ENCODE measurements around the gene LCE2C.
"Not testable (repeated sequence)": the region's sequence is repeated elsewhere in the genome, so short reads cannot be mapped to it uniquely, and the experiment has no call there.

The LCE2C gene, protein sequence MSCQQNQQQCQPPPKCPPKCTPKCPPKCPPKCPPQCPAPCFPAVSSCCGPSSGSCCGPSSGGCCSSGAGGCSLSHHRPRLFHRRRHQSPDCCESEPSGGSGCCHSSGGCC

GRCh38 chr1:152674983-152675382, at the start of gene LCE2C:
TSS of gene LCE2C (plus strand) at chr1:152675279. CDS start at chr1:152676016, 737 bp downstream.
- not testable (repeated sequence) for DNase-seq

DNA sequence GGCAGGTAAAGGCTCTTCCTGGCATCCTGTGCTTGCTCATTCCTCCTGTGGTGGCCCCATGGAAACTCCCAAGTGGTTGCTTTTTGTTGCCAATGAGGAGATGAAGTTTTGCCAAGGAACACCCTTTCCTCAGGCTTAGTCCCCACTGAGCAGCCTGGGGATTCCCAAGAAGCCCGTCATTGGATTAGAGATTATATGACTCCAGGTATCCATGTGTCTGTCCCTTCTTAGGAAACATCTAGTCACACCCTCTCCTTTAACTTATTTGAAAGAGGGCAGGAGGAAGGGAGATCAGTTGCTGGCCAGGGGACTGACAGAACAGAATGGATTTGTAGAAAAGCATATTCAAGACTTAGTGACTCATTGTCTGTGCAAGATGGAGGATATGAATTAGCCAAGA, 48.3 kb upstream of the LCE2C start:
- DNase-seq: no peak

DNA sequence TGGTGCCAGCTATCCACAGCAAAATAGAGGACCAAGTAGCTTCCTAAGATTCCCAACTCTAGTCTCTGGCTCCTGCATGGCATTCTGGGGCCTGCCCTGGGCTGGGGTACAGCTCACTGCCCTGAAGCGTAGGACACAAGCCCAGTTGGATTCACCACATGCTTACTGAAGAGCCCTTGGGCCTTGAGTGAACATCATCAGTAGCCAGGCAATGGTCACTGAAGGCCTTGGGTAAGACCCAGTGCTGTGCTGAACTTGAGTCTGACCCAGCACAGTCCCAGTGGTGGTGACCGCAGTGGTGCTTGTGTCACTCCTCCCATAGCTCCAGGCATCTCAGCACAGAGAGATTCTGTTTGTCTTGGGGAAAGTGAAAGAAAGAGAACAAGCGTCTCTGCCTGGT, 44.5 kb upstream of the LCE2C start:
- DNase-seq: no peak

DNA sequence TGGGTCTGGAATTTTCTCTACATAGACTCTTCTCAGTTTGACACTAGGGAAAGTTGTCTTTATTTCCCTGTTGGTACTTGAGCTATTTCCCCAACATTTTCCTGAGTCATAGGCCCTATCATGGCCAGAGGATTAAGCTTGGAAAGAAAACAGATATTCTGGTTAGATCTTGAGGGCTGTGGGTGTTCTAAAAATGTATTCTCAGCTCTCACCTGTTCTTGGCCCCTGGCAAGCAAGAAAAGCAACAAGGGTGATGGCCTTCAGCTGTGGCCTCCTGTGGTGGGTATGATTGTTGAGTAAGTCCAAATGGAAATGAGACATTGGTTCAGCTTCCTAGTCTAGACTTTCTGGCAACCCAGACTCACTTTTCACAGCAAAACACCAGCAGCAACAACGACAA, 34.7 kb upstream of the LCE2C start:
- no peak for DNase-seq

GRCh38 chr1:152643945-152644344, 31.1 kb upstream of the LCE2C start:
- DNase-seq: no peak

GRCh38 chr1:152645146-152645545, 29.9 kb upstream of the LCE2C start:
- DNase-seq: no peak

DNA sequence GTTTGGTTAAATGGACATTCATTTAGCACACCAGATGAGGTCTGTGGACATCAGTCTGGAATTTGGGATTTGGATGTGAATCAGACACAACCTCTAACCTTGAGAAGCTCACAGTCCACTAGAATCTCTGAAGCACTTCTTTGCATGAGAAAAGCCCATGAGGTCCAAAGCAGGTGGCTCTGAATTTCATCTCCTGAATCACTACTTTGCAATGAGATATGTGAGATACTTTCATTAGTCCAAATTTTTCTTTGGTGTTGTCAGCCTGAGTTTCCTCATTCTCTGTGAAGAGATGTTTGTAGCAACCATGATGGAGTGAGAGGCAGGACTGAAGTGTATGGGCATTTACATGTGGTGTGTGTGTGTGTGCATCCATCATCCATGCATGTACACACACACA, 28.4 kb upstream of the LCE2C start:
- no peak for DNase-seq

GRCh38 chr1:152654110-152654509, 21.0 kb upstream of the LCE2C start:
- DNase-seq: no peak

GRCh38 chr1:152656459-152656858, 18.6 kb upstream of the LCE2C start:
- no peak for DNase-seq

GRCh38 chr1:152657677-152658076, 17.4 kb upstream of the LCE2C start:
- DNase-seq: no peak

GRCh38 chr1:152658649-152659048, 16.4 kb upstream of the LCE2C start:
- DNase-seq: no peak

- DNase-seq: no peak
These were observed 12.0 kb upstream of the LCE2C start, which contains the start of gene LCE2D for GRCh38 chr1:152663098-152663497. TSS of gene LCE2D (plus strand) at chr1:152663380. CDS start at chr1:152664106, 726 bp downstream.

DNA sequence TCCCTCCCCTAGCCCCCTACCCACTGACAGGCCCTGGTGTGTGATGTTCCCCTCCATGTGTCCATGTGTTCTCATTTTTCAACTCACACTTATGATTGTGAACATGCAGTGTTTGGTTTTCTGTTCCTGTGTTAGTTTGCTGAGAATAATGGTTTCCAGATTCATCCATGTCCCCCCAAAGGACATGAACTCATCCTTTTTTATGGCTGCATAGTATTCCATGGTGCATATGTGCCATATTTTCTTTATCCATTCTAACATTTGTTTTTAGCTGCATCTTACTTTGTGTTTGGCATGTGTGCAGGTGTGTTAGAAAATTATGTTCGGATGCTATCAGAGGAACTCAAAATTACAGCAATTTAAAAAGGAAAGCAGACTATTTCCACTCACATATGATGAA, 8.9 kb upstream of the LCE2C start:
- not testable (repeated sequence) for DNase-seq

GRCh38 chr1:152667648-152668047, 7.4 kb upstream of the LCE2C start:
- DNase-seq: no peak

DNA sequence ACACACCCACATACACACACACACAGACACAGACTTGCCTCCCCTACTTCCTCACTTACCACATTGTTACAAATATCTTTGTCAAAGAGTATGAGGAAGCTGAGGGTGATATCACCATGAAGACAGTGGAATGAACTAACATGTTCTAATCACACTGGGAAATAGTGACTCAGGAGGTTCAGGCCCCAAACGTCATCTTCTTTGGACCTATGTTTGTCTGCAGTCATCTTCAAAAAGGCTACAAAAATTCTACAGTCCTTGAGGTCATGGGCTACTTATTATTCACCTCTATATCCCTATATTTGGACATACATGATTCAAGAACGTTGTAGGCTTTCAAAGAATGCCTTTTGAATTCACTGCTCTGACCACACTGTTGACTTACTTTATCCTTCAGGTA, 2.1 kb upstream of the LCE2C start:
- DNase-seq: no peak

- no peak for DNase-seq
These were observed 4.4 kb downstream of the LCE2C start for GRCh38 chr1:152679459-152679858.

DNA sequence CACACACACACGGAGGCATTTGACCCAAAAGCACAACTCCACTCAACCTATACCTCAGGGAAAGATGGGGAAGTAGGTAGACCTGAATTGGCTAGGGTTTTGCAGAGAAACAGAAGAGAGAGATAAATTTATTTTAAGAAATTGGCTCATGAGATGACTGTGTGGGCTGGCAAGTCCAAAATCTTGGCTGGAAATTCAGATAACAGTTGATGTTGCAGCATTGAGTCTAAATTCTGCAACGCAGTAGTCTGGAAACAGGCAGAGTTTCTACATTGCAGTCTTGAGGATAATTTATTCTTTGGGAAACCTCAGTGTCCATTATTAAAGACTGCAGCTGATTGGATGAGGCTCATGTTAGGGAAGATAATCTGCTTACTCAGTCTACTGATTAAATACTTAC, 6.5 kb downstream of the LCE2C start:
- DNase-seq: no peak

DNA sequence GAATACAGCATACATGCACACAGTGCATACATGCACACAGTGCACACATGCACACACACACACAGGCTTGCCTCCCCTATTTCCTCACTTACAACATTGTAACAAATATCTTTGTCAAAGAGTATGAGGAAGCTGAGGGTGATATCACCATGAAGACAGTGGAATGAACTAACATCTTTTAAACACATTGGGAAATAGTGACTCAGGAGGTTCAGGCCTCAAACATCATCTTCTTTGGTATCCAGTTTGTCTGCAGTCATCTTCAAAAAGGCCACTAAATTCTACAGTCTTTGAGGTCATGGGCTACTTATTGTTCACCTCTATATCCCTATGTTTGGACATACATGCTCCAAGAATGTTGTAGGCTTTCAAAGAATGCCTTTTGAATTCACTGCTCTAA, 8.8 kb downstream of the LCE2C start:
- no peak for DNase-seq

- not testable (repeated sequence) for DNase-seq
These were observed 10.7 kb downstream of the LCE2C start, which contains the start of gene LCE2B for GRCh38 chr1:152685823-152686222. TSS of gene LCE2B (plus strand) at chr1:152686123. CDS start at chr1:152686844, 721 bp downstream.

GRCh38 chr1:152697701-152698600, 22.9 kb downstream of the LCE2C start, which contains the start of gene LCE2A:
TSS of gene LCE2A (plus strand) at chr1:152698345. CDS start at chr1:152698902, 557 bp downstream.
- no peak for DNase-seq

- no peak for DNase-seq
These were observed 24.7 kb downstream of the LCE2C start for GRCh38 chr1:152699746-152700145.

GRCh38 chr1:152707860-152708259, 32.8 kb downstream of the LCE2C start, which contains the start of gene LCE4A:
TSS of gene LCE4A (plus strand) at chr1:152708160. CDS start at chr1:152709076, 916 bp downstream.
- no peak for DNase-seq

GRCh38 chr1:152718238-152718637, 43.2 kb downstream of the LCE2C start:
- DNase-seq: no peak

DNA sequence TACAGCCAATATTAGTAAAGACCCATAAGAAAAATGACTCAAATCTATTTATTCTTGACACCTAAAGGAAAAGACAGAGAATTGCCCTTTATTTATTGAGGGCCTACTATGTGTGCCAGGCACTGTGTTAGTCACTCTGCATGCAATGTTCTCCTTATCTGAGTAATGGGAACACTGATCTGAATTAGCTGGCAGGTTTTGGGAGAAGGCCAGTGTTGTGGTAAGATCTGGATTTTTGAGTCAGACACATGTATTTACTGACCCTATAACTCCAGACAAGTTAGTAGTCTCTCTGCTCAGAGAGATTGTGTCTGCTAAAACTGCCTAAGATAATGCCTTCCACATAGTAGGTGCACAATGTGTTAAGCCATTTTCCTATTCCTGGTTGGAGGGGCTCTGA, 50.2 kb downstream of the LCE2C start:
- DNase-seq: no peak
